Endodermal cell (in vitro differentiated cells): Measurements from ENCODE around the gene PRUNE1. TPM values are rescaled to one million over a fixed set of nuclear protein-coding genes. Genes with fewer than 3 reads are reported as not detected.

Experiments
- DNase-seq: peaks from one replicate; pipeline ENCODE4 v3.0.0-alpha.2; 2017
- H3K27ac ChIP-seq: 2 replicates; pipeline ENCODE4 v1.5.1; 2013; ENCODE audit warnings: mild to moderate bottlenecking, low read depth, low read length, moderate library complexity
- H3K27me3 ChIP-seq: 2 replicates; pipeline ENCODE4 v1.6.1; 2013; ENCODE audit warnings: mild to moderate bottlenecking, low read length, moderate library complexity; ENCODE audit not compliant: insufficient read depth, control insufficient read depth, poor library complexity, severe bottlenecking
- H3K36me3 ChIP-seq: 2 replicates; pipeline ENCODE4 v1.7.0; 2013; ENCODE audit warnings: mild to moderate bottlenecking, low read length, moderate library complexity; ENCODE audit not compliant: control insufficient read depth, insufficient read depth
- H3K4me1 ChIP-seq: one replicate; pipeline ENCODE4 v1.7.0; 2013; ENCODE audit warnings: low read length; ENCODE audit not compliant: control insufficient read depth, insufficient read depth
- H3K4me3 ChIP-seq: 2 replicates; pipeline ENCODE4 v1.5.1; 2013; ENCODE audit warnings: mild to moderate bottlenecking, low read length, moderate library complexity
- H3K9ac ChIP-seq: 2 replicates; pipeline ENCODE4 v1.6.1; 2013; ENCODE audit warnings: mild to moderate bottlenecking, low read length, moderate library complexity; ENCODE audit not compliant: poor library complexity, severe bottlenecking; ENCODE audit errors: extremely low read depth
- H3K9me3 ChIP-seq: 2 replicates; pipeline ENCODE4 v1.6.1; 2013; ENCODE audit warnings: mild to moderate bottlenecking, low read length, moderate library complexity; ENCODE audit not compliant: control insufficient read depth
- H3K27ac Mint-ChIP-seq: 2 replicates; pipeline ENCODE4 v1.8.0; 2020; ENCODE audit warnings: mixed read lengths
- H3K27me3 Mint-ChIP-seq: 2 replicates; pipeline ENCODE4 v1.8.0; 2021; ENCODE audit warnings: mild to moderate bottlenecking, mixed read lengths; ENCODE audit not compliant: insufficient read depth
- H3K36me3 Mint-ChIP-seq: 2 replicates; pipeline ENCODE4 v1.8.0; 2020; ENCODE audit warnings: low read depth, mixed read lengths
- H3K4me1 Mint-ChIP-seq: 2 replicates; pipeline ENCODE4 v1.8.0; 2020; ENCODE audit warnings: mixed read lengths
- H3K4me3 Mint-ChIP-seq: 2 replicates; pipeline ENCODE4 v1.8.0; 2020; ENCODE audit warnings: mild to moderate bottlenecking, moderate library complexity, mixed read lengths
- H3K9me3 Mint-ChIP-seq: 2 replicates; pipeline ENCODE4 v1.8.0; 2020; ENCODE audit warnings: mild to moderate bottlenecking, mixed read lengths
- WGBS, 2 experiments: methylation state at CpG; one replicate each; pipeline versions ENCODE4 v1.1.5 to v1.1.7; 2013; ENCODE audit warnings: missing lambda C conversion rate in 2 of 2, mixed read lengths in 1 of 2; ENCODE audit not compliant: insufficient coverage in 1 of 2, insufficient read length in 1 of 2; 5-methylcytosine and 5-hydroxymethylcytosine counted together
- total RNA-seq, 2 donors: library from RNA; stranded (reverse); fragmentation: NEBNext Ultra II Directional in 1 of 2; extraction: Animal tissue kit (Norgen Biotek cat#: 25700) in 1 of 2; gene quantifications; 2 replicates in 1 of 2; 3 replicates in 1 of 2; pipeline ENCODE4 v1.2.1, GENCODE V29; 2021
- TF ChIP-seq, protein P1 (sequence below): fragments of 200-600 bp; sonication (generic); conservative IDR thresholded peaks from 2 replicates; pipeline ENCODE4 v1.5.0; 2021; ENCODE audit warnings: antibody characterized with exemption, mild to moderate bottlenecking

PRUNE1 gene
- total RNA-seq, 2 donors from 2014 or later: 23.8 to 29.3 TPM

DNA sequence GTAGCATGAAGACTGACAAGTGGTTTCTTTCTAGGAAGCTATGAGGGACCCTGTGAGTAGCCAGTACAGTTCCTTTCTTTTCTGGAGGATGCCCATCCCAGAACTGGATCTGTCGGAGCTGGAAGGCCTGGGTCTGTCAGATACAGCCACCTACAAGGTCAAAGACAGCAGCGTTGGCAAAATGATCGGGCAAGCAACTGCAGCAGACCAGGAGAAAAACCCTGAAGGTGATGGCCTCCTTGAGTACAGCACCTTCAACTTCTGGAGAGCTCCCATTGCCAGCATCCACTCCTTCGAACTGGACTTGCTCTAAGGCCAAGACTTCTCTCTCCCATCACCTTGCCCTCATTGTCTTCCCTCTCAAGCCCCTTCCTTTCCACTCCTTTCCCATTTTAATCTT lies 58.9 kb downstream of the PRUNE1 start:
- Histone ChIP-seq H3K4me3 (no peak overlapping the region), H3K27me3 (no peaks in the 10 kb centered on the region), H3K27ac (no peak overlapping the region), H3K9me3 (no peaks in the 10 kb centered on the region), H3K4me1 (no peaks in the 10 kb centered on the region), H3K36me3 (peaks cover 53% of the 10 kb centered on the region), H3K9ac (no peak overlapping the region)
- Mint-ChIP-seq H3K4me1 (peaks cover 16% of the 10 kb centered on the region), H3K36me3 (peaks cover 27% of the 10 kb centered on the region), H3K27me3 (no peaks in the 10 kb centered on the region), H3K9me3 (no peaks in the 10 kb centered on the region), H3K4me3 (no peak overlapping the region), H3K27ac (peak overlapping the region; percentile 1)
- no peak for DNase-seq
- TF ChIP-seq, protein P1, sequence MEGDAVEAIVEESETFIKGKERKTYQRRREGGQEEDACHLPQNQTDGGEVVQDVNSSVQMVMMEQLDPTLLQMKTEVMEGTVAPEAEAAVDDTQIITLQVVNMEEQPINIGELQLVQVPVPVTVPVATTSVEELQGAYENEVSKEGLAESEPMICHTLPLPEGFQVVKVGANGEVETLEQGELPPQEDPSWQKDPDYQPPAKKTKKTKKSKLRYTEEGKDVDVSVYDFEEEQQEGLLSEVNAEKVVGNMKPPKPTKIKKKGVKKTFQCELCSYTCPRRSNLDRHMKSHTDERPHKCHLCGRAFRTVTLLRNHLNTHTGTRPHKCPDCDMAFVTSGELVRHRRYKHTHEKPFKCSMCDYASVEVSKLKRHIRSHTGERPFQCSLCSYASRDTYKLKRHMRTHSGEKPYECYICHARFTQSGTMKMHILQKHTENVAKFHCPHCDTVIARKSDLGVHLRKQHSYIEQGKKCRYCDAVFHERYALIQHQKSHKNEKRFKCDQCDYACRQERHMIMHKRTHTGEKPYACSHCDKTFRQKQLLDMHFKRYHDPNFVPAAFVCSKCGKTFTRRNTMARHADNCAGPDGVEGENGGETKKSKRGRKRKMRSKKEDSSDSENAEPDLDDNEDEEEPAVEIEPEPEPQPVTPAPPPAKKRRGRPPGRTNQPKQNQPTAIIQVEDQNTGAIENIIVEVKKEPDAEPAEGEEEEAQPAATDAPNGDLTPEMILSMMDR: no peak
- 92 to 94% methylated on average over 2 to 4 of the region's 4 CpGs for WGBS, 2 experiments

DNA sequence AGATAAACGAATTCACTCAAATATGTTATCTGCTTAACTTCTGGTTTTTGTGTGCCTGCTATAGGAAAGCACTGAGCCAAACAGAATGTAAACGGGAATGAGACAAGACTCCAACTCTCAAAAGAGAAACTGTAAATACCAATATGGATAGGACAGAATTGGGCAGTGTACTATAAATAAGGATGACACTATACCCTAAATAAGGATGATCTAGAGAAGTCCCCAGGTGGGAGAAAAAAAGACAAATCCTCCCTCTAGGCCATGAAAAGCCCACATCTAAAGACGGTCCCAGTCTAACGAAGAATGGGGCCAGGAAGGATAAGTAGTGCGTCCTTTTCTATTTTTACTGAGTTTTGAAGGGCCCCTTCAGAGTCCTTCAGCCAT lies 60.8 kb downstream of the PRUNE1 start:
- no peak for DNase-seq
- TF ChIP-seq, protein P1: no peak
- Histone ChIP-seq H3K4me3 (no peak overlapping the region), H3K9ac (no peak overlapping the region), H3K9me3 (no peaks in the 10 kb centered on the region), H3K4me1 (no peaks in the 10 kb centered on the region), H3K27me3 (no peaks in the 10 kb centered on the region), H3K36me3 (peaks cover 46% of the 10 kb centered on the region), H3K27ac (peak overlapping the region; percentile 24)
- Mint-ChIP-seq H3K9me3 (no peaks in the 10 kb centered on the region), H3K27ac (peak overlapping the region; percentile 46), H3K4me1 (peaks cover 16% of the 10 kb centered on the region), H3K36me3 (peaks cover 25% of the 10 kb centered on the region), H3K4me3 (peak overlapping the region; percentile 89), H3K27me3 (no peaks in the 10 kb centered on the region)
- 96 to 97% methylated on average over 5 of the region's 5 CpGs for WGBS, 2 experiments

DNA sequence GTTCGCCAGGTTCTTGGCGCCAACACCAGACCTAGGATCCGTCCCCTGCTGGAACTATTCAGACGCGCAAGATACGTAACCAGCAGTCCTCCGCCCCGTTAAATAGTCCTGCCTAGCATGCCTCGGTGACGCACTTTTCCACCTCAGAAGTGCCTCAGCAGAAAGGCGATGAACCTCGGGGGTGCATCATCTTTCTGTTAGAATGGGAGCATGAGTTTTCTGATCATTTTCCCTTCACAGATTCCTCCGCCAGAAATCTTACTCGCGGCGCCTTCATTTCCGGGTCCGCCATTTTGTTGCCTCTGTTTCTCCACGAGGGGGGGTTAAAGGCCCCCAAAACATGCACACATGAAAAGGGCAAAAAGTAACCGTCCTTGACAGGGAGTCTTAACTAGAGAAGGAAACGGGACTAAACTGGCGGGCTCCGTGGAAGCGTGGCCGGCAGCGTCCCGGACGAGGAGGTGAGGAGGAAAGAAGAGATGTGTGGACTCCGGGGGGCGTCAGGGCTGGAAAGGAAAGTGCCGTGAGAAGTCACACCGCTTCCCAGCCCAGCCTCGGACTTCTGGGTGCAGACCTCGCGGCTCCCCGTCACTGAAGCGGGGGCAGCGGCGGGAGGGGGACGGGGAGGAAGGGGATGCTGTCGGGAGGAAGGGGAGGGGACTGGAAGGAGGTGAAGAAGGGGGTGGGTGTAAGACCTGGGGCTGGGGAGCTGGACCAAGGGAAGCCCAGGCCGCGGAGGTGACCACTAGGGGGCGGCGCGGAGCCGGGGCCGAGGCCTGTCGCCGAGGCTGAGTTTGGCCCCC lies 62.4 kb downstream of the PRUNE1 start, which contains the start of gene GABPB2:
Gene GABPB2, plus strand, starts transcription at position 288 of the 803 bp plus-strand sequence. CDS start 17,429 bp downstream, outside the sequence.
- TF ChIP-seq, protein P1: peak; percentile 99
- H3K36me3 Mint-ChIP-seq: peaks cover 18% of the 10 kb centered on the region
- 2 to 4% methylated on average over 19 to 50 of the region's 50 CpGs for WGBS, 2 experiments

More for the DNA sequence above, 62.4 kb downstream of the PRUNE1 start, which contains the start of gene GABPB2:
- peaks cover 32% of the 10 kb centered on the region for H3K36me3 ChIP-seq
- H3K27me3 ChIP-seq: no peaks in the 10 kb centered on the region
- no peaks in the 10 kb centered on the region for H3K4me1 ChIP-seq
- H3K9ac ChIP-seq: peak within 1 kb of the TSS; percentile 88
- Mint-ChIP-seq H3K4me1 (peaks cover 9% of the 10 kb centered on the region), H3K4me3 (peak within 1 kb of the TSS; percentile 89), H3K27me3 (no peaks in the 10 kb centered on the region), H3K9me3 (no peaks in the 10 kb centered on the region), H3K27ac (peak within 1 kb of the TSS; percentile 100)
- peak within 1 kb of the TSS; percentile 94 for H3K4me3 ChIP-seq
- DNase-seq: peak; percentile 96
- H3K9me3 ChIP-seq: no peaks in the 10 kb centered on the region
- H3K27ac ChIP-seq: peak within 1 kb of the TSS; percentile 95
